HepG2 (cell line): Measurements from ENCODE around the gene COL18A1. TPM values are rescaled to one million over a fixed set of nuclear protein-coding genes. Genes with fewer than 3 reads are reported as not detected.

Experiments used
- ATAC-seq: fragments of 200-7000 bp; cut with Tn5 transposase; 3 replicates; pipeline ENCODE4 v1.9.1; 2020; ENCODE audit warnings: mild to moderate bottlenecking, moderate library complexity
- BruUV-seq: library from RNA; stranded (reverse); fragments of 400-500 nt; replicated peaks from 2 replicates; lab custom pipeline; 2021; lab: Mats Ljungman, UMichigan
- CTCF ChIA-PET: fragments of 300-600 bp; formaldehyde crosslinking; extraction: SDS; loops from one replicate; lab custom pipeline; 2021; ENCODE audit warnings: low total read pairs, inconsistent platforms, low intra/inter-chr PET ratio; lab: Yijun Ruan, JAX
- POLR2A ChIA-PET: fragments of 350-600 bp; sonication (Branson Sonifier 250); formaldehyde crosslinking; loops from one replicate; lab custom pipeline; 2020; ENCODE audit warnings: antibody characterized with exemption, inconsistent platforms; lab: Yijun Ruan, JAX
- DNase-seq: peaks from one replicate; pipeline ENCODE4 v3.0.0-alpha.2; 2015; ENCODE audit warnings: low spot score
- FAIRE-seq: peaks from 3 replicates; lab custom pipeline; 2011; peaks lifted over from hg19 to GRCh38; lab: Jason Lieb, UNC
- H2AFZ ChIP-seq: one replicate; pipeline ENCODE4 v1.6.1; 2011; ENCODE audit warnings: low read length, inconsistent platforms
- H3K27ac ChIP-seq: fragments of 300-600 bp; 3 replicates; pipeline ENCODE4 v1.8.0; 2011; ENCODE audit warnings: mixed run types, mild to moderate bottlenecking, mixed read lengths, low read length, inconsistent platforms; ENCODE audit not compliant: insufficient read depth; ENCODE audit errors: extremely low read length
- H3K27me3 ChIP-seq, 2 experiments: fragments of 200-600 bp in 1 of 2; 2 replicates in 1 of 2; 3 replicates in 1 of 2; pipeline versions ENCODE4 v1.6.0 to v1.8.0; 2011; ENCODE audit warnings: low read length in 2 of 2, mild to moderate bottlenecking in 2 of 2, moderate library complexity in 2 of 2, inconsistent platforms in 1 of 2; ENCODE audit not compliant: insufficient read depth in 2 of 2, control insufficient read depth in 1 of 2
- H3K36me3 ChIP-seq, 2 experiments: fragments of 200-600 bp in 1 of 2; replicated peaks in 1 of 2; 2 replicates in 1 of 2; 3 replicates in 1 of 2; pipeline versions ENCODE4 v1.5.1 to v1.8.0; 2011; ENCODE audit warnings: low read length in 2 of 2, inconsistent platforms in 1 of 2; ENCODE audit not compliant: insufficient read depth in 2 of 2, control insufficient read depth in 1 of 2
- H3K4me1 ChIP-seq: 2 replicates; pipeline ENCODE4 v1.5.1; 2012; ENCODE audit warnings: low read length, inconsistent platforms; ENCODE audit not compliant: insufficient read depth
- H3K4me2 ChIP-seq: 2 replicates; pipeline ENCODE4 v1.6.0; 2011; ENCODE audit warnings: low read depth, low read length, inconsistent platforms
- H3K4me3 ChIP-seq, 3 experiments: fragments of 200-600 bp in 1 of 3; sonication (generic), shearing (Covaris generic) in 1 of 3; replicated peaks in 1 of 3; 2 replicates each; pipeline ENCODE4 v1.5.1; 2011 to 2016; ENCODE audit warnings: low read length in 3 of 3, inconsistent platforms in 2 of 3, low read depth in 2 of 3, mild to moderate bottlenecking in 2 of 3, control low read depth in 1 of 3, mixed read lengths in 1 of 3; ENCODE audit not compliant: insufficient read depth in 1 of 3
- H3K79me2 ChIP-seq: one replicate; pipeline ENCODE4 v1.6.1; 2011; ENCODE audit warnings: low read length, inconsistent platforms; ENCODE audit not compliant: insufficient read depth
- H3K9ac ChIP-seq: 2 replicates; pipeline ENCODE4 v1.6.0; 2011; ENCODE audit warnings: mild to moderate bottlenecking, low read depth, low read length, inconsistent platforms; ENCODE audit not compliant: insufficient read depth
- H3K9me3 ChIP-seq: 2 replicates; pipeline ENCODE4 v1.5.1; 2012; ENCODE audit warnings: mild to moderate bottlenecking, low read length
- H4K20me1 ChIP-seq: 2 replicates; pipeline ENCODE4 v1.6.0; 2011; ENCODE audit warnings: inconsistent platforms, mild to moderate bottlenecking, low read length, moderate library complexity; ENCODE audit not compliant: insufficient read depth
- ATF4 ChIP-seq, 2 experiments: fragments of 450-650 bp in 1 of 2; sonication (generic) in 1 of 2; formaldehyde crosslinking; IDR thresholded peaks; 2 replicates each; pipeline versions ENCODE4 v1.5.0 to v1.8.0; 2020 to 2022; ENCODE audit warnings: mild to moderate bottlenecking in 1 of 2, missing genetic modification reagents in 1 of 2
- E2F1 ChIP-seq: sonication (generic); formaldehyde crosslinking; IDR thresholded peaks from 2 replicates; pipeline ENCODE4 v1.5.0; 2020; ENCODE audit warnings: missing genetic modification reagents
- GATAD2A ChIP-seq: IDR thresholded peaks from 2 replicates; pipeline ENCODE4 v1.6.1; 2016
- HDAC2 ChIP-seq: sonication (generic); formaldehyde crosslinking; IDR thresholded peaks from 2 replicates; pipeline ENCODE4 v1.4.0; 2020; ENCODE audit warnings: missing genetic modification reagents
- NAIF1 ChIP-seq: sonication (generic); formaldehyde crosslinking; IDR thresholded peaks from 2 replicates; pipeline ENCODE4 v1.5.0; 2020; ENCODE audit warnings: mild to moderate bottlenecking, missing genetic modification reagents, borderline replicate concordance
- NCOA1 ChIP-seq: sonication (generic); formaldehyde crosslinking; IDR thresholded peaks from 2 replicates; pipeline ENCODE4 v1.9.0; 2021; ENCODE audit warnings: missing genetic modification reagents
- PRMT3 ChIP-seq: sonication (generic); formaldehyde crosslinking; IDR thresholded peaks from 2 replicates; pipeline ENCODE4 v1.8.1; 2022; ENCODE audit warnings: low read depth, mild to moderate bottlenecking, moderate library complexity, missing genetic modification reagents, borderline replicate concordance
- ZBTB49 ChIP-seq: sonication (generic); formaldehyde crosslinking; IDR thresholded peaks from 2 replicates; pipeline ENCODE4 v1.4.0; 2020; ENCODE audit warnings: missing genetic modification reagents, borderline replicate concordance
- ZMAT5 ChIP-seq: sonication (generic); formaldehyde crosslinking; IDR thresholded peaks from 2 replicates; pipeline ENCODE4 v1.5.0; 2020; ENCODE audit warnings: mild to moderate bottlenecking, low read depth, missing genetic modification reagents, borderline replicate concordance
- ZNF275 ChIP-seq: sonication (generic); formaldehyde crosslinking; IDR thresholded peaks from 2 replicates; pipeline ENCODE4 v1.8.0; 2022; ENCODE audit warnings: missing genetic modification reagents, mild to moderate bottlenecking, inconsistent platforms, borderline replicate concordance
- ZNF292 ChIP-seq: sonication (generic); formaldehyde crosslinking; IDR thresholded peaks from 2 replicates; pipeline ENCODE4 v1.8.1; 2022; ENCODE audit warnings: mild to moderate bottlenecking, low read depth, missing genetic modification reagents, borderline replicate concordance
- ZNF569 ChIP-seq: sonication (generic); formaldehyde crosslinking; IDR thresholded peaks from 2 replicates; pipeline ENCODE4 v1.5.0; 2020; ENCODE audit warnings: mild to moderate bottlenecking, missing genetic modification reagents, moderate library complexity, borderline replicate concordance
- ZNF773 ChIP-seq: sonication (generic); formaldehyde crosslinking; IDR thresholded peaks from 2 replicates; pipeline ENCODE4 v1.4.0; 2020; ENCODE audit warnings: missing genetic modification reagents, borderline replicate concordance
- ZSCAN12 ChIP-seq: sonication (generic); formaldehyde crosslinking; IDR thresholded peaks from 2 replicates; pipeline ENCODE4 v1.9.0; 2021; ENCODE audit warnings: mild to moderate bottlenecking, missing genetic modification reagents
- WGBS: methylation state at CpG from one replicate; pipeline ENCODE4 v1.1.6; 2017; ENCODE audit warnings: low lambda C conversion rate; 5-methylcytosine and 5-hydroxymethylcytosine counted together
- in situ Hi-C: cut with HindIII; loops from 2 replicates; pipeline ENCODE4 v1.10.0; 2017; ENCODE audit warnings: low pct_unique_long_range_greater_than_20kb; ENCODE audit not compliant: extremely low pct_ligation_motif_present
- intact Hi-C: fragments of 100-400 bp; cut with micrococcal nuclease; formaldehyde crosslinking; loops from one replicate; pipeline ENCODE4 v1.10.0; 2022; ENCODE audit not compliant: unreplicated experiment
- polyA plus RNA-seq, 8 experiments: library from polyadenylated mRNA; depleted of rRNA in 3 of 8; stranded (reverse) in 7 of 8; unstranded in 1 of 8; fragments of >200 nt; fragmentation: Illumina TruSeq in 4 of 8; extraction: Trizol in 4 of 8; gene quantifications; 2 replicates each; pipeline versions ENCODE4 v1.2.1 to v1.2.3, GENCODE V29; 2011 to 2016; ENCODE audit warnings: low read depth in 4 of 8, missing spikeins in 1 of 8, mixed read lengths in 1 of 8; ENCODE audit not compliant: insufficient read depth in 1 of 8
- total RNA-seq, 5 experiments: library from RNA; depleted of rRNA; stranded (reverse); fragments of >200 nt; fragmentation: Illumina TruSeq; extraction: Trizol; gene quantifications; 2 replicates each; pipeline ENCODE4 v1.2.3, GENCODE V29; 2016; ENCODE audit warnings: low read depth in 1 of 5

The COL18A1 gene
- total and polyA plus RNA-seq, 2 of the 13 experiments (the other 11 are each of a cell fraction or from before 2014, with no cell fraction given) = 79.0 to 102 TPM

- BruUV-seq = no TSS peak
- WGBS = 91% methylated on average over 8 of the region's 8 CpGs
- H2AFZ ChIP-seq = no peak overlapping the region
- intact Hi-C loops = no loop called here
- H3K4me1 ChIP-seq = peaks cover 59% of the 10 kb centered on the region
- H3K4me2 ChIP-seq = no peak overlapping the region
- no peaks in the 10 kb centered on the region for H3K27me3 ChIP-seq
- H3K79me2 ChIP-seq = peaks cover 95% of the 10 kb centered on the region
- FAIRE-seq = no peak
- POLR2A ChIA-PET = interaction anchor here (1.4 kb wide), 1 partner anchor 11 kb away, joined by 3 read pairs; no protein-coding TSS in a partner anchor
- H3K27ac ChIP-seq = no peak overlapping the region
- ATAC-seq = no peak
- peaks cover 53% of the 10 kb centered on the region; the same call in 1 of the 2 replicates for H4K20me1 ChIP-seq
- H3K9ac ChIP-seq = no peak overlapping the region
- no peak overlapping the region for H3K4me3 ChIP-seq
- no peak for DNase-seq
- H3K9me3 ChIP-seq = no peaks in the 10 kb centered on the region
- TF ChIP-seq ZMAT5 (CRISPR knock-in tag) (no peak), E2F1 (CRISPR knock-in tag) (no peak), ZNF773 (CRISPR knock-in tag) (no peak), HDAC2 (no peak), ZBTB49 (CRISPR knock-in tag) (no peak), ATF4 (CRISPR knock-in tag; IDR thresholded peaks at IDR 0.05) (no peak), GATAD2A (CRISPR knock-in tag) (no peak), NAIF1 (CRISPR knock-in tag) (no peak), ZNF275 (CRISPR knock-in tag) (no peak), NCOA1 (CRISPR knock-in tag) (no peak), ZNF569 (CRISPR knock-in tag) (no peak), PRMT3 (CRISPR knock-in tag) (no peak), ZSCAN12 (CRISPR knock-in tag) (no peak), ZNF292 (no peak)
- H3K36me3 ChIP-seq = peaks cover 1 to 13% of the 10 kb centered on the region in 2 experiments; a peak in 4 of 5 replicates
- in situ Hi-C loops = no loop called here
- CTCF ChIA-PET = no interaction called here
Measured at GRCh38 chr21:45416620-45417019, 11.7 kb downstream of the COL18A1 start.
